ENCODE data around the gene SCN10A.

- no peak for TF ChIP-seq CTCF (IDR thresholded peaks at IDR 0.05; ENCODE audit: poor library complexity)
- no peak for TF ChIP-seq EZH2 (IDR thresholded peaks at IDR 0.05; ENCODE audit: borderline replicate concordance)
Measured at GRCh38 chr3:38726751-38727150, 89.3 kb downstream of the SCN10A start.

Measured in hepatocyte (in vitro differentiated cells).